ENCODE data around the gene FOXD1. TPM values are rescaled to one million over a fixed set of nuclear protein-coding genes. Genes with fewer than 3 reads are reported as not detected.
"Not testable (repeated sequence)": the region's sequence is repeated elsewhere in the genome, so short reads cannot be mapped to it uniquely, and the experiment has no call there.

The FOXD1 gene
- total RNA-seq, 2 experiments from 2014 or later, result 0.34 to 0.46 TPM

DNA sequence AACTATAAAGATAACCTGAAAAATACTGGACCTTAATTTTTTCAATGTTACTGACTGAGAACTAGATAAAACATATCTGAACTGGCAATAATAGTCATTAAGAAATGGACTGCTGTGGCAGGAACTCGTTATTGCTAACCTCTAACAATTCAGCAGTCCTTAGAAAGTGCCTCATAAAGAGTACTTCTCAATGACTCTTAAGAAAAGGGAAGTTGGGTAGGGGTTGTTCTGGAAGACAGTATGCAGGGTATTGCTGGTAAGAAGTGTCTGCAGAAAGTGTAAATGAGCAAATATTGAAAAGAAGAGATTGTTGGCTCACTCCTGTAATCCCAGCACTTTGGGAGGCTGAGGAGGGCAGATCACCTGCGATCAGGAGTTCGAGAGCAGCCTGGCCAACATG, 27.9 kb downstream of the FOXD1 start:
- POLR2A ChIA-PET, result no interaction called here

DNA sequence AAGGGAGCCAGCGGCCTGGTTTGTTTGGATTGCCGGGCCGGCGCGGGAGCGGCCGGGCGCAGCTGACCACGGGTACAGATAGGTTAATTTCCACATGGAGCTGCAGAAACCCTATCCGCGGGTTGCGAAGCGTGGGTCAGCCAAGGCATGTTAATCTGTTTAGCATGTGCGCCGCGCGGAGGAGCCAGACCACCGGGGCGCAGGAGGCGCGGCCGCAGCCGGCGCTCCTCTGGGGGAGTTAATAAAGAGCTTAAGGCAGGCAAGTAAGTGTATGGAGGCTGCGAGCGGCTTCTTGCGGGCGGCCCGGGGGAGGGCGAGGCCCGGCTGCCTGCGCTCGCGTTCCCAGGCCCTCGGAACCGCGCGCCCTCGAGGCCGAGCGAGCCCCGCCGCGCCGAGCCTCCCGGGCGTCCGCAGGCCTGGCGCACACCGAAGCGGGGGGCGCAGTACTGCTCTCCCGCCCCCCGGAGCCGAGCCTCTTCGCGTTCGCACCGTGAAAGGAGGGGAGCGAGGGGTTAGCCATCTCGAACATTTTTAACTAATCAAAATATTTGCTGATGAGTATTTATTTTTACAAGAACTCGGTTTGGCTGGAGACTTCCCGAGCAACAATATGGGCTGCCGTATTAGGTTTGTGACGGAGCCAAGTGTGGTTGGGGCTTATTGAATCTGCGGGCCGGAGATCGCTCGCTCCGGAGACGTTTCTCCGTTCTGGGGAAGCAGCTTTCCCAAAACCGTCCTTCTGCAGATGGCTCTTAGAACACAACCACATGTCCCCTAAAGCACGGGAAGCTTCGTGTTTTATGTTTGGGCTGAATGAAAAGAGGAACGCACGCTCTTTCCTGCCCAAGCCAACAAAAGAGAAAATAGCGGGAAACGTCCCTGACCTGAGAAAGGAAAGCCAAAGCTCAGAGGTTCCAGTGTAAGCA, 28.8 kb downstream of the FOXD1 start:
- POLR2A ChIA-PET, result no interaction called here

More for the DNA sequence above, 27.9 kb downstream of the FOXD1 start:
- CTCF ChIA-PET, result interaction anchor here (0.6 kb wide), 2 partner anchors 16 to 20 kb away, joined by 4 to 5 read pairs; no protein-coding TSS in a partner anchor

DNA sequence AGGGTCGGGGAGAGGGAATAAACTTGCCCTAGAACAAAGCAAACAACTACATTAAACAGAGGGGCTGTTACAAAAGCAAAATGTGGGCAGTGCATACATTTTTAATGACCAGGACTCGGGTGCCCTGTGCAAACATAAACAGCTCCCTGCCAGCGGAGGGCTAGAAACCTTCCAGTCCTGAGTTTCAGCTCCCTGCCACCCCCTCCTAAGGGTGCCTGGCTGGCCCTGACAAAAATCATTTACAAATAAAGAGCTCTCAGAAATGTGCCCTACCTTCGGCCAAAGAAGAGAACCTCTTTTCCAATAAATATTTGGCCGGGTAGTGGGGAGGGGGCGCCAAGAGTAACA, 29.5 kb downstream of the FOXD1 start:
- ChIA-PET POLR2A (no interaction called here), CTCF (no interaction called here)

More for the DNA sequence above, 28.8 kb downstream of the FOXD1 start:
- CTCF ChIA-PET, result no interaction called here

DNA sequence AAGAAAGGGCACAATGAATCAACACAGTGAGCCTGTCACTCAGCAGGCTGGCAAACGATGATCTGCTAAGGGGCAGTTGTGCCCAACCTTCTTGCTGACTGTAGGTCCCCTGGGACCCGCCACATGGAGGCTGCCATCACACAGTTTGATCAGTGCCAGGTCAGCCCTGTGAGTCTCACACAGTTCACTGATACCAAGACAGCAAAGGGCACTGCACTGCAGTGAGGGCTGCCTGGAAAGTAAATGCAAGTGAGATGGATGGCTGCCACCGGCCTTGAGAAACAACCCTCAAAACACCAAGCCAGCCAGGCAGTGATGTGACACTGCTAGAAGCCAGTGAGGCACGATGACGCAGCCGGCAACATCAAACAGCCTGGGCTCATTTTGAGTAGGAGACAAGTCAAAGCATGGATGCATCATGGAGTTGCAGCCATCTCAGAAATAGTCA, 30.3 kb downstream of the FOXD1 start:
- ChIA-PET CTCF (no interaction called here), POLR2A (no interaction called here)

DNA sequence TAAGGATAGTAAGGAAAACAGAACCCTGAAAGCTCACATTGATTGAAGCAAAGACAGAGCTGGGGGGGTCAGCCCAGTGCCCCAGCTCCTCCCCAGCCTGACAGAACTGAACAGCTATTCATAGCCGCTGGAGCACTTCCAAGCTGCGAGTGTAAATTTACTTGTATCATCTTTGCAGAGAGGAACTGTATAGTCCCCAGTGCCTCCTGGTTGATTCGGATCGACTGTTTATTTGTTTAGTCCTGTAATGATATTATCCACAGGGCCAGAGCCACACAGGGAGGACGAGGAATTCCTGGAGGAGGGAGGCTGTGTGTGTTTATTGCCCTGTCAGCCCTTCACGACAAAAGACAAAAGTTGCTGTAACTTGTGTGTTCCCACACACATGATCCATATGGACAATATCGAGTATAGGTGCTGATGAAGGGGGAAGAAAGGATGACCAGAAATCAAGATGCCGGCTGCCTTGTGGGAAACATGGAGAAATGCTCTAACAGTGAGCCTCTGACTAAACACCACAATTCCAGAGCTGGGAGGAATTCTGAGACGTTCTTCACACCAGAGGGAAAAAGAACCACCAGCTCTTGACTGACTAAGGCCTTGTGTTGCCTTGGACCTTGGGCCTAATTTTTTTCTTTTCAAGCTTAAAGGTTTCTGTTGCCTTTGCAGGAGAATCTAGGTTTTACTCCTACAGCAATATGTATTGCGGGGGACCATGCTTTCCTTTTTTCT, 31.1 kb downstream of the FOXD1 start:
- ChIA-PET POLR2A (no interaction called here), CTCF (no interaction called here)

DNA sequence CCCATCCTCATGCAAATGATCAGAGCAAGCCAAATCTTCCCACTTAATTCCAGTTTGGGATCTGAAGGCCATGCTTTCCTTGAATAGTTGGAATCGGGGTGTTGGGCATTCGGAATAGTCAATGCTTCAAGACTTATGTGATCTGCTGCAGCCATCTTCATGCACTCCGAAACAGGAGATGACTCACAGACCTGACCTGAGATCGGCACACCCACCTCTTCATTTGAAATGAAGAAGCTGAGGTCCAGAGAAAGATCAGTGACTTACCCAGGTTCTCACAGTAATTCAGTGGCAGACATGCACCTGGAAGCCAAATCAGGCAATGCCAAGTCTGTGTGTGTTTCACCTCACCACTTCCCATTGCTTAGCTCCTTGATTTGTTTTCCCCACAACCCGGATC, 33.0 kb downstream of the FOXD1 start:
- POLR2A ChIA-PET, result interaction anchor here (0.6 kb wide), 1 partner anchor 9 kb away, joined by 5 read pairs; no protein-coding TSS in a partner anchor

DNA sequence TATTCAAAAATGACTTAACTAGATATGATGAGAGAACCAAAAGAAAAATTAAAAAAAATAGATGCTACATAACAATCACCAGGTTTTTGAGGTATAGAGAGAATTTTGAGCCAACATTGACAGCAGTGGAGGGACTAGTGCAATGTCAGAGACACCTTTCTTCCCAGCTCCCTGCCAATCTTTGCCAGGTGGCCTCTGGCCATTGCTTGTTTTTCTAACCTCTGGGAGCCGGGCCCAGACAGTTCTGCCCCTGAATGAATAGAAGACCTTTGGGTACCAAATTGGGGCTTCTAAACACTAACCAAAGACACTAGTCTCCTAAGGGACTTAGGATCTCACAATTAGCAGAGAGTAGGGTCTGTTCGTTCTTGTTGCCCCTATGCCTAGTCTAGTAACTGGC, 33.4 kb downstream of the FOXD1 start:
- POLR2A ChIA-PET, result interaction anchor here (0.6 kb wide), 1 partner anchor 8 kb away, joined by 5 read pairs; no protein-coding TSS in a partner anchor
- CTCF ChIA-PET, result no interaction called here

More for the DNA sequence above, 33.0 kb downstream of the FOXD1 start:
- CTCF ChIA-PET, result no interaction called here

DNA sequence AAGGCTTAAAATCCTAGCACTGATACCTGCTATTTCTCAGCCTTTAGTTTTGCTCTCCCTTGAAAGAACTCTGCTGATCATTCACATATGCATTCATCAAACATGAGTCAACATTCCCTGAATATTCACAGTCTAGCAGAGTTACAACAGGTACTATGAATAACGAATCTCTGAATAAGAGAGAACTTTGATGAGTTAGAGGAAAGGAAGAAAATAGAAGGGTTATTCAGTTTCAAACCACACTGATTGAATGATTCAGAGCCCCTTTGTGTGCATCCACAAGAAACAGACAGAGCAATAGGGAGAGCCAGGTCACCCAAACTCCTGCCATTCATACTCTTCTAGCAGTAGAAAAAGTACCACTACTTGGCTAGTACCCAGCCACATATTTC, 36.0 kb downstream of the FOXD1 start:
- POLR2A ChIA-PET, result no interaction called here
- CTCF ChIA-PET, result no interaction called here

DNA sequence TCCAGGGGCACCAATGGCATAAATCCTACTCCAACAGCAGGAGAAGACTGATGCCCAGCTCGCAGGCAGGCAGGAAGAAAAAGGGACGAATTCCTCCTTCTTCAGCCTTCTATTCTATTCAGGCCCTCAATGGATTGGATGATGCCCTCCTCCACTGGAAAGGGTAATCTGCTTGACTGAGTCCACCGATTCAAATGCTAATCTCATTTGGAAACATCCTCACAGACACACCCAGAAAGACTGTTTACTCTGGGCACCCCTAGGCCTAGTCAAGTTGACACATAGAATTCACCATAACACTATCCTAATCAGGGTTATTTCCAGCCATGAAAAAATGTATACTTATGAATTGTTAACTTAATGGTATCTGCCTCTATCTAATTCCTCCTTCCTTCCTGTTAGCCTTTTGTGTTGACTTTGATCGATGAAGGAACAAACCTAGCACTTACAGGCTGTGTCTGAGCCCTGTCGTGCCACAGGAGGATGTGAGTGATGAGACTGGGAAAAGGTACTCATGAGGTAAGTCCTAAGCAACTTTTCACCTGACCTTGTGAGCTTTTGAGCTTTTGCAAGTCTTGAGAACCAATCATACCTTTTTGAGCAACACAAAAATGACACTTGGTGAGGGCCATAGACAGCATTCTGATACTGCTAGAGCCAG, 36.5 kb downstream of the FOXD1 start:
- ChIA-PET CTCF (no interaction called here), POLR2A (no interaction called here)

DNA sequence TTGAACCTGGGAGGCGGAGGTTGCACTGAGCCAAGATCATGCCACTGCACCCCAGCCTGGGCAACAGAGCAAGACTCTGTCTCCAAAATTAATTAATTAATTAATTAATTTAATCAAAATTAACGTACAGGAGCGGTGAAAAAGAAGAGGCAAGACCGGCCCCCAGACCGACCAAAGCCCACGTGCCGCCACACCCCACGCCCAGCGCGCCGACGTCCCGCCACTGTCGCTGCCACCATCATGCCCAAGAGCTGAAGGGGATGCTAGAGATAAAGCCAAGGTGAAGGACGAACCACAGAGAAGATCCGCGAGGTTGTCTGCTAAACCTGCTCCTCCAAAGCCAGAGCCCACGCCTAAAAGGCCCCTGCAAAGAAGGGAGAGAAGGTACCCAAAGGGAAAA, 38.6 kb downstream of the FOXD1 start:
- CTCF ChIA-PET, POLR2A ChIA-PET: not testable (repeated sequence)

DNA sequence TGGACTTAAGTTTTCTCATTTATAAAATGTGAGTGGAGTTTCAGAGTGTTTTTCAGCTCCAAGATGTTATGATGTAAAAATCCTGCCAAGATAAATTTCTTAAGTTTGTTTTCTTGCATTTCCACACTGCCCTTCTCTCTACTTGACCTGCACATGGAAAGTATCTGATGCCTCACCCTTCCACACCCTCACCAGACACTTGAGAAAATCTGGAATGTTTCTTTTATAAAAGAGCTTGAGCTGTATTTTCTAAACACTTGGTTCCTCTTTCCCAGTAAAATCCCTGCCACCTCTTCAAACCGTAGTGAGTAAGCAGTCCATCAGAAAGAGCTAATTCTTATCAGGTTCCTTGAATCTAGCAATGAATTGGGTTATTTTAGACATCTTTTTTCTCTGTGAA, 42.9 kb downstream of the FOXD1 start:
- CTCF ChIA-PET, result interaction anchor here (1.0 kb wide), 1 partner anchor 46 kb away, joined by 3 read pairs; no protein-coding TSS in a partner anchor
- POLR2A ChIA-PET, result no interaction called here

DNA sequence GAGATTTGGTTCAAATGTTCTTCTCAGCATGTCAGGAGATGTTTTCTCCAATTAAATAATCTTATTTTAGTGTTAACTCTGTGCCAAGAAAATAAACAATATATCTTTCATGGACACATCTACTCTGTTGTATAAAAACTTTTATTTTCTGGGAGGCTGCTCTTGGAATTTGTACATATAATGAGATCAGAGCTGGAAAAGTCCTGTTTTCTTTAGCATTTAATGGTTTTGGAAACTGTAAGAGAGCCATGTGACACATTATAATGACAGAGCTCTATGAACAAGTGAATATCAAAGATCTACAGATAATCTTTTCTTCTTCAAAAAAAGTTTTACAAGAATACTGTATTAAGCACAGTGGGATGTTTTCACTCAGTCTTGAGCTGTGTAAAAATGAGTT, 48.8 kb downstream of the FOXD1 start:
- POLR2A ChIA-PET, result no interaction called here
- CTCF ChIA-PET, result no interaction called here

Other genes with a start within 250 kb of the FOXD1 start
- gene BTF3, start 49.7 kb upstream of the FOXD1 start, total RNA-seq, result 1,000 to 10,000 TPM; 1,003 to 1,035 TPM
- 10 to 100 TPM; 15.2 to 16.4 TPM for gene ANKRA2, start 116.9 kb upstream of the FOXD1 start, total RNA-seq
- gene UTP15, start 117.0 kb upstream of the FOXD1 start, total RNA-seq, result 10 to 100 TPM; 54.1 to 57.4 TPM
- gene ARHGEF28, start 177.4 kb upstream of the FOXD1 start, total RNA-seq, result not detected

Data from activated CD8-positive, alpha-beta memory T cell treated with anti-CD3 and anti-CD28 coated beads for 36 hours (primary cell).